Measurements from ENCODE around the gene MAB21L1. TPM values are rescaled to one million over a fixed set of nuclear protein-coding genes. Genes with fewer than 3 reads are reported as not detected.

The MAB21L1 gene
- total RNA-seq, 1 donor, result 1.4 TPM

GRCh38 chr13:35455022-35455421 is 21.5 kb downstream of the MAB21L1 start:
- Histone ChIP-seq H3K36me3 (ENCODE audit: insufficient read depth, low read length) (no peaks in the 10 kb centered on the region), H2AFZ (ENCODE audit: low read length) (no peak overlapping the region), H3K4me3 (ENCODE audit: insufficient read depth, low read length) (no peak overlapping the region), H3K79me2 (ENCODE audit: insufficient read depth, low read length) (no peaks in the 10 kb centered on the region), H3K9me3 (ENCODE audit: low read depth, low read length) (no peaks in the 10 kb centered on the region), H4K20me1 (ENCODE audit: insufficient read depth, low read length) (no peaks in the 10 kb centered on the region), H3K4me1 (ENCODE audit: insufficient read depth, low read length) (no peaks in the 10 kb centered on the region), H3K27me3 (ENCODE audit: insufficient read depth, low read length) (no peaks in the 10 kb centered on the region), H3K27ac (ENCODE audit: low read depth, low read length) (no peak overlapping the region), H3K4me2 (ENCODE audit: insufficient read depth, low read length) (no peak overlapping the region)
- TF ChIP-seq CTCF (IDR thresholded peaks at IDR 0.05; ENCODE audit: extremely low read depth, low read depth, low read length), result no peak
- no peak for DNase-seq (ENCODE audit: insufficient read length, low spot score, missing footprints)

GRCh38 chr13:35449821-35450220 is 26.7 kb downstream of the MAB21L1 start:
- no peak overlapping the region for H3K4me3 ChIP-seq (ENCODE audit: insufficient read depth, low read length)
- no peak overlapping the region for H3K27ac ChIP-seq (ENCODE audit: low read depth, low read length)
- no peak overlapping the region for H3K4me2 ChIP-seq (ENCODE audit: insufficient read depth, low read length)
- H3K27me3 ChIP-seq (ENCODE audit: insufficient read depth, low read length), result no peaks in the 10 kb centered on the region
- H3K79me2 ChIP-seq (ENCODE audit: insufficient read depth, low read length), result no peaks in the 10 kb centered on the region
- no peaks in the 10 kb centered on the region for H3K9me3 ChIP-seq (ENCODE audit: low read depth, low read length)
- H2AFZ ChIP-seq (ENCODE audit: low read length), result no peak overlapping the region
- H4K20me1 ChIP-seq (ENCODE audit: insufficient read depth, low read length), result no peaks in the 10 kb centered on the region
- no peaks in the 10 kb centered on the region for H3K4me1 ChIP-seq (ENCODE audit: insufficient read depth, low read length)
- DNase-seq (ENCODE audit: insufficient read length, low spot score, missing footprints), result no peak
- no peaks in the 10 kb centered on the region for H3K36me3 ChIP-seq (ENCODE audit: insufficient read depth, low read length)
- TF ChIP-seq CTCF (IDR thresholded peaks at IDR 0.05; ENCODE audit: extremely low read depth, low read depth, low read length), result no peak

GRCh38 chr13:35448465-35448864 is 28.0 kb downstream of the MAB21L1 start:
- no peak overlapping the region for H3K4me3 ChIP-seq (ENCODE audit: insufficient read depth, low read length)
- no peaks in the 10 kb centered on the region for H3K79me2 ChIP-seq (ENCODE audit: insufficient read depth, low read length)
- H3K9me3 ChIP-seq (ENCODE audit: low read depth, low read length), result no peaks in the 10 kb centered on the region
- no peaks in the 10 kb centered on the region for H4K20me1 ChIP-seq (ENCODE audit: insufficient read depth, low read length)
- H3K27me3 ChIP-seq (ENCODE audit: insufficient read depth, low read length), result no peaks in the 10 kb centered on the region
- H2AFZ ChIP-seq (ENCODE audit: low read length), result no peak overlapping the region
- DNase-seq (ENCODE audit: insufficient read length, low spot score, missing footprints), result no peak
- no peaks in the 10 kb centered on the region for H3K4me1 ChIP-seq (ENCODE audit: insufficient read depth, low read length)
- no peak for TF ChIP-seq CTCF (IDR thresholded peaks at IDR 0.05; ENCODE audit: extremely low read depth, low read depth, low read length)
- H3K4me2 ChIP-seq (ENCODE audit: insufficient read depth, low read length), result no peak overlapping the region
- no peak overlapping the region for H3K27ac ChIP-seq (ENCODE audit: low read depth, low read length)
- no peaks in the 10 kb centered on the region for H3K36me3 ChIP-seq (ENCODE audit: insufficient read depth, low read length)
